ENCODE measurements around the gene ELMOD3.
"Not testable (repeated sequence)": the region's sequence is repeated elsewhere in the genome, so short reads cannot be mapped to it uniquely, and the experiment has no call there.

The ELMOD3 gene

DNA sequence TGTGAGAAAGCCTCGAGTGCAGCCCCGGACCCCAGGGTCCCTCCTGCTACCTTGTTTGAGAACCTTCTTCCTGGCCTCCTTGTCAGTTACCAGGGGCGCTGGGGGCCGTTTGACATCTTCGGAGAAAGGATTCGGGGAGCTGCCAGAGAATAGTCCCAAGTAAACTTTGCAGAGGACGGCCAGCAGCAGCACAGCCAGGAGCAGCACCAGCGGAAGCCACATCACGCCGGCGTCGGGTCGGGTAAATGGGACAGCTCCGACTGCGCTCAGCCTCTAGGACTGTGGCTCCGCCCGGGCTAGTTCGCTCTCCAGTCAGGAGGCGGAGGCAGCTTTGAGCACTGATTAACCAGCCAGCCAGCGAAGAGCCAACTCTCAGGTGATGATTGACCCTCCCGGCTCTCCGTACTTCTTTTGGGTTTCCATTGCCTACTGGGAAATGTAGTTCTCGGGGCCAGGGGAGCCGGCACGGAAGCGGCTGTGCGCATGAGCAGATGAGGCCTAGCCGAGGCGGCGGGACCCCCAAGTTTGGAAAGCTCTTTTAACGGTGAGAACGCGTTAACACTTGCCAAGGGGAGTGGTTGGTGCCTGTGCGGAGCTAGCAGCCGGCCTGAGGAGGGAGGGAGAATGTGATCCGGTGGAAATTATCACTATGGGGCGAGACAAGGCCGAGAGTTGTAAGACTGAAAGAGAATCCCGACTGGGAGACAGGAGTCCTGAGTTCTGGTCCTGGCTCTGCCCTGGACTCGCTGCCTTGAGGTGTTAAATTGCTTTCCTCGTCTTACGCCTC lies at the start of gene ELMOD3, which contains the start of gene RETSAT:
Gene ELMOD3 (plus strand): TSS at position 484 of the 787 bp plus-strand sequence. CDS start 2,430 bp downstream, outside the sequence.
Gene RETSAT (minus strand): TSS at position 243 of the 787 bp plus-strand sequence. CDS start 21 bp downstream, at position 222.
- peak; percentile 99 for DNase-seq (ENCODE audit: low spot score)
- FAIRE-seq: no peak

DNA sequence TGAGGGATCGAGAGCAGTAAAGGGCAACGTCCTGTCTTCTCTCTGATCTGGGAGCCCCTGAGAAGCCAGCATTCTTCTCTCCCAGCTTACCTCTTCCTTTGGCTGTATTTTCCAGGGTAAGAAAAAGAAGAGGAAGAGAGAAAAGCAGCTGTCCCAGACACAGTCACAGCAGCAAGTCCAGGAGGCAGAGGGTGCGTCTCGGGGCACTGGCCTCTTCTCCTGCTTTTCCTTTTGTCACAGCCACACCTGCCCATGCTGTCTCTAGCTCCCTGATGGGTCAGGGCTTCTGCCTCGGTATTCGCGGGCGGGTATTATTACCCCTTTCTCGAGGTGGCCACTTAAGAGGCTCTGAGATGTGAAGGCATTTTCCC lies 47.1 kb upstream of the ELMOD3 start:
- FAIRE-seq: no peak
- no peak for DNase-seq (ENCODE audit: low spot score)

DNA sequence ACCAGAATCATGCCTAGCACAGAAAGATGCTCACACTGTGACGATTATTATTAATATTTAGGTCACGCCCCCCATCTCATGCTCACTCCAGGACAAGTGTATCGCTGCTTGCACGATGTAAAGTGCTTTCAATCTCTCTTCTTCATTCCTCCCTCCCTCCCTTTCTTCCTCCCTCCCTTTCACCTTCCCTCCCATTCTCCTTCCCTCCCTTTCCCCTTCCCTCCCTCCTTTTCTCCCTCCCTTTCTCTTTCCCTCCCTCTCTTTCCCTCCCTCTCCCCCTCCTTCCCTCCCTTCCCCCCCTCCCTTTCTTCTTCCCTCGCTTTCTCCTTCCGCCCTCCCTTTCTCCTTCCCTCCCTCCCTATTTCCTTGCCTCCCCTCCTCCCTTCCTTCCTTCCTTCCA lies 46.4 kb upstream of the ELMOD3 start:
- DNase-seq (ENCODE audit: low spot score) (no peak), FAIRE-seq (no peak)

DNA sequence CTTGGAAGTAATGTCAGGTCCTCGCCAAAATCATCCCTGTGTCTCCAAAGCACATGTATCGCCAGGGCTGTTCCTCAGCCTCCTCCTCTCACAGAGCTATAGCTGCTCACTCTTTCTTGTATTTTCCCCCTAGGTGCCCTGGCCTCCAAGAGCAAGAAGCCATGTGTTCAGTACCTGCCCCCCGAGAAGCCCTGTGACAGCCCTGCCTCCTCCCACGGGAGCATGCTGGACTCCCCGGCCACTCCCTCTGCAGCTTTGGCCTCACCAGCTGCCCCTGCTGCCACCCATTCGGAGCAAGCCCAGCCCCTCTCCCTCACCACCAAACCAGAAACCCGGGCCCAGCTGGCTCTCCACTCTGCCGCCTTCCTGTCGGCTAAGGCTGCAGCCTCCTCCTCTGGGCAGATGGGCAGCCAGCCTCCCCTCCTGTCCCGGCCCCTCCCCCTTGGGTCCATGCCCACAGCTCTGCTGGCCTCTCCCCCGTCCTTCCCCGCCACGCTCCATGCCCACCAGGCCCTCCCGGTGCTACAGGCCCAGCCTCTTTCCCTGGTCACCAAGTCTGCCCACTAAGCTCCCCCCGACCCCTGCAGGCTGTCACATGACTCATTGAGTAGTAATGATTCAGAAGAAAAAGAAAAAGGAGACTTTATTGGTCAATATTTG lies 45.5 kb upstream of the ELMOD3 start:
- FAIRE-seq (no peak), DNase-seq (ENCODE audit: low spot score) (peak; percentile 20)

DNA sequence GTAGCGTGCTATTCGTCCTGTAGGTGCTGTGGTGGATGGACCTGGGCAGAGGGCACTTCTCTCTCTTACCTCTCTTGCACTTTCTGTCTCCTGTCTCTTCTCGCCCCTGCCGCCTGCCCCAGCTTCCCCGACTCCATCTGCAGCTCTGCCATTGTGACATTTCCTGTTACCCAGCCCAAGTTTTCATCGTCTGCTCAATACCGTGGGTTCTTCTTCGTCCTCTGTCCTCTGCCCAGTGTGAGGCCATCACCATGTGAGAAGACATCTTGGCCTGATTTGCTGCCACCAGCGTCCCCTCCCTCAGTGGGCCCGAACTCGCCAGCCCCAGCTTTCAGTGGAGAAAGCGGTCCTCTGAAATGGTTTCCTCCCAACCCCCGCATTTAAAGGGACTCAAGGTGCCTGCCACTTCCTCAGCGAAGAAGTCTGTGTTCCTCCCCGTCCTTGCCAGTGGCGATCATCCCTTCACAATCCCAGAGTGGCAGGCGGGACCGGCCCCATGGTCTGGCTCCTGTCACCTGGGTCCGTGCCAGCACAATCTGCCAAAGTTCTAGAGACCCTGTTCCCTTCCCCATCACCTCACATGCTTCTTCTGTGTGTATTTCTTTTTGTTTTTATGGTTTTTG lies 44.8 kb upstream of the ELMOD3 start:
- no peak for FAIRE-seq
- DNase-seq (ENCODE audit: low spot score): no peak

DNA sequence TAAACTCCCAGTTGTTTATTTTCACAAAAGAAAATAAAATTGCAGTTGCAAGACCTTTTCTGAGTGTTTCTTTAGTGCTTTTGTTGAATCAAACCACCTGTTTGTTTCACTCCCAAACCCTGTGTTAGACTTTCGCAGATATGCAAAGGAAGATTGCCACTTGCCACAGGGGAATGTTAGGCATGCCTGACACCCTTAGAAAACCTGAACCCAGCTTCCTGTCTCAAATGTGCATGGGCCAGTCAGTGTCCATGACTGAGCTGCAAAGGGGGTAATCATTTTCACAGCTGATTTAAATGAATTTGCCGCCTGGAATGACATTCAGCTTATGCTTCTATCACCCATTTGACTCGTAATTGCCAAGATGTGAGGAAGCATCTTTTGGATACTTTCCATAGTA lies 44.2 kb upstream of the ELMOD3 start:
- no peak for FAIRE-seq
- DNase-seq (ENCODE audit: low spot score): no peak

DNA sequence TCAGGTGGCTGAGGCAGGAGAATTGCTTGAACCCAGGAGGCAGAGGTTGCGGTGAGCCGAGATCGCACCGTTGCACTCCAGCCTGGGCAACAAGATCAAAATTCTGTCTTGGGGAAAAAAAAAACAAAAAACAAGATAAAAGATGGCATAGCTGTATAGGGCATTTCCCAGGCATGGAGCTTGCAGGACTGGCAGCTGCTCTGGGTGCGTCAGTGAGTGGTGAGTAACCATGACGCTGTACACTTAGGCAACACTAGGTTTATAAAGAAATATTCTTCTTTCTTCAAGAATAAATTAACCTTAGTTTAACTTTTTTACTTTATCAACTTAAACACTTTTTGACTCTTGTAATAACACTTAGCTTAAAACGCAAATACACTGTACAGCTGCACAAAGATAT lies 42.2 kb upstream of the ELMOD3 start:
- DNase-seq (ENCODE audit: low spot score) (no peak), FAIRE-seq (no peak)

DNA sequence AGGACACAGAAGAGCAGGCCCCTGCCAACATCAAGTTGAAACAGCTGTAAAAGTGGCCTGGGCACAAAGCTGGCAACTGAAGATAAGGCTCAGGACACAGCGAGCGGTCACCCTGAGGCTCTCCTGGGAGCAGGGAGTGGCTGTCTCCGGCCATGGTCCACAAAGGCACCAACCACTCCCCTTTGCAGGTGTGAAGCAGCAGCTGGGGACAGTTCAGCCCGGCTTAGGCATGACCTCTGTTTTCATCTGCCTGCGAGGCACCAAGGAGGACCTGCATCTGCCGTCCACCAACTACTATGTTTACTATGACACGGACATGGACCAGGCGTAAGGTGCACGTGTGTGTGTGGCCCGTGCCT lies 39.7 kb upstream of the ELMOD3 start:
- no peak for DNase-seq (ENCODE audit: low spot score)
- no peak for FAIRE-seq

DNA sequence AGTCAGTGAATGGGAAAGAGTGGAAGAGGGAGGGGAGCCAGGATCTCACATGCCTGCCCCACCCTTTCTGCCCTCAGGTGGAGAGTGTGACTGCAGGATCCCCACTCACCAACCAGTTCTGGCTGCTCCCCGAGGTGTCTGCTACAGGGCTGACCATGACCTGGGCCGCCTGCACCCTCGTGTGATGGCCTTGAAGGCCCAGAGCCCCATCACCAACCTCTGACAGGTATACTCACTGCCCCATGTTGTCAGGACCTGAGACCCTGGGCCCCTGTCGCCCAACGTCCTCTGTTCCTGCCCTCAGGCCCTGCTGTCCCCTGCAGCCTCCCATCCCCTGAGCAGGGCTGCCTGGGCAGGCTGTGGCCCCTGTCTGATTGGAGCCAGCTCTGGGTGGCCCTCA lies 38.6 kb upstream of the ELMOD3 start:
- DNase-seq (ENCODE audit: low spot score); FAIRE-seq: not testable (repeated sequence)

DNA sequence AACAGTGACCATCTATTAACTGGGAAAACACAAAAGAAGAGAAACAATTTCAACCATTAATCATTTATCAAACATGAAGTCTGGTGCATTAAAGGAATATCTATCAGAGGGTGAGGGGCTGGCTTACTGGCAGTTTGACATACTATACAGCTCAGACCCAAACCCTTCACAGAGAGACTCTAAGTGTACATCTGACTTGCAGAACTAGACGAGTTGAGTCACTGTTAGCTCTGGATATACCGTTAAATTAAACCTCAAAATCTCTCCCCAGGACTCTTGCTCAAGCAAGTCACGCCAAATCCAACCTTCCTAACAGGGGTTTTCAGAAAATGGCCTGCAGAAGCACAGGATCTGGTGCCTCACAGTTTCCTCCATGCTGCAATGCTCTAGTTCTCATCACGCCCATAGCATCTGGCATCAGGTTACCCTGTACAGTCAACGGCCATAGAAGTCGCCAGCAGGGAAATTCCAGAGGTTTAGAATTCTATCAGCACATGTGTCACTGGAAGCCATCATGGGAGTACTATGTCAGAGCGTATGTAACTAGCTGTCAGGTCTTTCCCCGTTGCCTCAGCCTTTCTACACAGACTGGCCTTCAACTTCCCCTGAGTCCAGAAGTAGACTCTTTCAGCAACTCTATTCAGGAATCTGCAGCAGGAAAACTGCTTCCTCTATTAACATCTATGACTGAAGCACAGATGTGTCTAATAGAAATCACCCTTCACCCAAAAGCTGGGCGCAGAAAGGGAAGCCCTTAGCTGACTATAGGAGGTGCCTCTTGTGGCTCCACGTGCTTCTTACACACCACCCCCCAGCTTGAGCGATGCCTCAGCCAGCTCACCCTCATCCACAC lies 36.1 kb upstream of the ELMOD3 start:
- DNase-seq (ENCODE audit: low spot score): no peak
- no peak for FAIRE-seq

DNA sequence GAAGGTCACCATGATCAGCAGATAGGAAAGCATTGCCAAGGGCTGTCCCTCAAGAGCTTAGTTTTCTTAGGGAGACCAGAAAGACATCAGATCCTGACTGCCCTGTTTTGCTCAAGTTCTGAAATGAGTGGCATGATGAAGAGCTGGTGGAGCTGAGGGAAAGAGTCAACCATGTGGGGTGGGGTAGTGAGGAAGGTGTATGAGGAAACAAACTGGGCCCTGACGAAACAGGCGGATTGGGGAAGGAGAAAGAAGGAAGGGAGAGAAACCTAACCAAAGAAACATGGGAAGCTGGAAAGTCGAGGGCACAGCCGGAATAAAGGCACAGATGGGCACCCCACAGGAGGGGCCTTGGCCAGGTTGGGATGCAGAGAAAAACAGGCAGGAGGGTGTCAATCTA lies 34.8 kb upstream of the ELMOD3 start:
- DNase-seq (ENCODE audit: low spot score) (no peak), FAIRE-seq (no peak)

DNA sequence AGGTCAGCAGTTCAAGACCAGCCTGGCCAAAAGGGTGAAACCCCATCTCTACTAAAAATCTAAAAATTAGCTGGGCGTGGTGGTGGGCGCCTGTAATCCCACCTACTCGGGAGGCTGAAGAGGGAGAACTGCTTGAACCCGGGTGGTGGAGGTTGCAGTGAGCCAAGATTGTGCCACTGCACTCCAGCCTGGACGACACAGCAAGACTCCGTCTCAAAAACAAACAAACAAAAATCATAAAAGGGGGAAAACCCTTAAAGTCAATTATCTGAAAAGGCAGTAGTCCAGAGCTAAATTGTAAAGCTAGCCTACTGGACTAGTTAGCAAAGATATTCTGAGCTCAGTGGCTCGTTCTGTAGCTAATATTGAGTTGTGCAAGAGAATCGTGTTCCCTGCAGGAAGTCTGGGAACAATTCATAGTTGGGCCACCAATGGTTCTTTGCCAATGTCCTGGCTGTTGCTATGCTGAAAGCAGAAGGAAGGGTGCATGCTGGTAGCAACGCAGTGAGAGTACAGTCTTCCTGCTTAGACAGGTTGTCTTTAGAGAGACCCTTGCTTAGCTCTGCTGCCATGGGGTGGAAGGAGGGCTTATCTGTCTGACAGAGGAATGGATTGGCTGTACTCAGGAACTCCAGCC lies 31.1 kb upstream of the ELMOD3 start:
- DNase-seq (ENCODE audit: low spot score) (no peak), FAIRE-seq (no peak)

DNA sequence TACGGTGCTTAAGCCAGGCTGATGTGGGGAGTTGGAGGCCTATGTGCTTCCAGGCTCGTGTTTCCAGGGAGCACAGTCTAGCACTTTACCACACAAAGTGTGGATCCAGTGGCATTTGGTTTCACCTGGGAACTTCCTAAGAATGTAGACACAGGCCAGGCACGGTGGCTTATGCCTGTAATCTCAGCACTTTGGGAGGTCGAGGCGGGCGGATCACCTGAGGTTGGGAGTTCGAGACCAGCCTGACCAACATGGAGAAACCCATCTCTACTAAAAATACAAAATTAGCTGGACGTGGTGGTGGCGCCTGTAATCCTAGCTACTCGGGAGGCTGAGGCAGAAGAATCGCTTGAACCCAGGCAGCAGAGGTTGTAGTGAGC lies 30.6 kb upstream of the ELMOD3 start:
- DNase-seq (ENCODE audit: low spot score); FAIRE-seq: not testable (repeated sequence)

DNA sequence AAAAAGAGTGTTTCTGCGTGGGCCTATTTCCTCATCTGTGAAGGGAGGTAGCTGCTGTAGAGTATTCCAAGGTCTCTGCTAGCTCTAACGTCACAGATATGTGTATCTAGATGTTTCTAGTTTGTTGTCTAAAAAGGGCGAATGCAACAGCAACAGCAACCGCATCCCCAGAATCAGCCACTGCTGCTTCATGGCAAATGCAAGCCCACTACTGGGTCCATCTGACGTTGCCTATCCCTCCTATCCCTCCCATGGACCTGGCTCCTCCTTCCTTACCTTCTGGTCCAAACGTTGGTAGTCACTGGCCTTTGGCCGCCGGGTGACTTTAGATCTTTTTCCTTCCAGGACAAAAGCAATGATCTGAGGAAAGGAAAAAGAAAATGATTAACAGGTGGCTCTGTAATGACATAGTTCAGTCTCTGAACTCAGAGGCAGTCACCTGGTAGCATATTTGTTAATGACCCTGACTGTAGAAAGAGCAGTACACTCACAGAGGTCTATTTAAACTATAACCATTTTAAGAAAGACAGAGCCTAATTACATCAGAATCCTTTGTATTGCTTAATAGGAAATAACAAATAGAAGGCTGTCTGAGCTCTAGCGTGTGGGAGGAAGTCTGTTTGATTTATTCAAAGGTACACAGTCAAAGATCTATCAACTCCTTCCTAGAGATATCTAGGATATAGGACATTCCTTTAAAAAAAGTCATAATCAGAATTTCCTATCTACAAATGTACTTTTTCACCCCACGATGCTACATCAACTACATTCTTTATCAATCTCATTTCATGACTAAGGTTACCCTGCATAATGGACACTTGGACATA lies 29.7 kb upstream of the ELMOD3 start:
- FAIRE-seq (no peak), DNase-seq (ENCODE audit: low spot score) (no peak)

DNA sequence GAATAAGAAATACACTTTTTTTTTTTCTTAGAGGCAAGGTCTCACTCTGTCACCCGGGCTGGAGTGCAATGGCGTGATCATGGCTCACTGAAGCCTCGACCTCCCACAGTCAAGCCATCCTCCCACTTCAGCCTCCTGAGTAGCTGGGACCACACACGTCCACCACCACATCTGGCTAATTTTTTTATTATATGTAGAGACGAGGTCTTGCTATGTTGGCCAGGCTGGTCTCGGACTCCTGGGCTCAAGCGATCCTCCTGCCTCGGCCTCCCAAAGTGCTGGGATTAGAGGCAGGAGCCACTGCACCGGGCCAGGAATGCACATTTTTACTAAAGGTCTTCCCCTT lies 29.1 kb upstream of the ELMOD3 start:
- no peak for DNase-seq (ENCODE audit: low spot score)
- FAIRE-seq: no peak

DNA sequence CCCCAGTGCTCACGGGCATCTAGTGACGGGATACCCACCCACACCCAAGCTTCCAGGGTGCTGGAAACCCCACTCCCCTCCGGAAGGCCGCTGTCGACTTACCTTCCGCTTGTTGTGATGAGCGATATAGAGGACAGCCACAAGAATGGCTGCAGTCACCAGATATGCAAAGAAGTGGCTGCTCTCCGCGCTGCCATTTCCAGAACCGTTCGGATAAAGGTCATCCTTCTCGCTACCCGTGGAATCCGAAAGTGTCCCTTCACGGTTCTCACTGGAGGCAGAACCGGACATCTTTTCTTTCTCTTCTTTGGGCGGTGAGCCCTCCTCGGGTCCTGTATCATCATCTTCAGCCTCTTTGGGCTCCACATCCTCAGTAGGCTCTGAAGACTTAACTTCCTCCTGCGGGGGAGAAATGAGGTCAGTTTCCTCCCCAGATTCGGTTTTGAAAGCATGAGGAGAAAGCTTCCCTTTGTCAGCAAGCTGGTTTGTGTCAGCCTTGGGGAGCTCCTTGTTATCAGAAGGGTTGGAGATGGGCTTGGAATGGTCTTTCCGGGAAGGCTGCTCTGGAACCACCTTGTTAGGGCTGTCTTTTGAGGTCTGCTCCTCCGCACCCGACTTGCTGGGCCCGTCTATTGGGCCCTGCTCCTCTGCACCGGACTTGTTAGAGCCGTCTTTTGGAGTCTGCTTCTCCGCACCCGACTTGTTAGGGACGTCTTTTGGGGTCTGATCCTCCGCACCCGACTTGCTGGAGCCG lies 28.0 kb upstream of the ELMOD3 start:
- DNase-seq (ENCODE audit: low spot score): no peak
- FAIRE-seq: no peak

DNA sequence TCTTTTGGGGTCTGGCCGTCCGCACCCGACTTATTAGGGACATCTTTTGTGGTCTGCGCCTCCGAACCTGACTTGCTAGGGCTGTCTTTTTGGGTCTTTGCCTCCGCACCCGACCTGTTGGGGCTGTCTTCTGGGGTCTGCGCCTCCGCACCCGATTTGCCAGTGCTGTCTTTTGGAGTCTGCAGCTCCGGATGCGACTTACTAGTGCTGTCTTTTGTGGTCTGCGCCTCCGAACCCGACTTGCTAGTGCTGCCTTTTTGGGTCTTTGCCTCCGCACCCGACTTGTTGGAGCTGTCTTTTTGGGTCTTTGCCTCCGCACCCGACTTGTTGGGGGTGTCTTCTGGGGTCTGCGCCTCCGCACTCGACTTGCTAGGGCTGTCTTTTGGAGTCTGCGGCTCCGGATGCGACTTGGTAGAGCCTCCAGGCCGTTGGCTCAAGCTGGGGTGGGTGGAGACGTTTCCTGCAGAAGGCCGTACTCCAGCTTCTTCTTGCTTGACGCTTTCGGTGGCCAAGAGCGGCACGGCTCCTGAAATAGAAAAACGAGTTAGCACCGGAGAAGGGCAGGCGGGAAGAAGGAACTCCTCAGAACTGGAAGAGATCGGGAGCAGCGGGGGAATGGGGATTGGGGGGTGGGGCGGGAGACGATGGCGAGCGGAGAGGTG lies 27.3 kb upstream of the ELMOD3 start:
- FAIRE-seq (no peak), DNase-seq (ENCODE audit: low spot score) (peak; percentile 46)

DNA sequence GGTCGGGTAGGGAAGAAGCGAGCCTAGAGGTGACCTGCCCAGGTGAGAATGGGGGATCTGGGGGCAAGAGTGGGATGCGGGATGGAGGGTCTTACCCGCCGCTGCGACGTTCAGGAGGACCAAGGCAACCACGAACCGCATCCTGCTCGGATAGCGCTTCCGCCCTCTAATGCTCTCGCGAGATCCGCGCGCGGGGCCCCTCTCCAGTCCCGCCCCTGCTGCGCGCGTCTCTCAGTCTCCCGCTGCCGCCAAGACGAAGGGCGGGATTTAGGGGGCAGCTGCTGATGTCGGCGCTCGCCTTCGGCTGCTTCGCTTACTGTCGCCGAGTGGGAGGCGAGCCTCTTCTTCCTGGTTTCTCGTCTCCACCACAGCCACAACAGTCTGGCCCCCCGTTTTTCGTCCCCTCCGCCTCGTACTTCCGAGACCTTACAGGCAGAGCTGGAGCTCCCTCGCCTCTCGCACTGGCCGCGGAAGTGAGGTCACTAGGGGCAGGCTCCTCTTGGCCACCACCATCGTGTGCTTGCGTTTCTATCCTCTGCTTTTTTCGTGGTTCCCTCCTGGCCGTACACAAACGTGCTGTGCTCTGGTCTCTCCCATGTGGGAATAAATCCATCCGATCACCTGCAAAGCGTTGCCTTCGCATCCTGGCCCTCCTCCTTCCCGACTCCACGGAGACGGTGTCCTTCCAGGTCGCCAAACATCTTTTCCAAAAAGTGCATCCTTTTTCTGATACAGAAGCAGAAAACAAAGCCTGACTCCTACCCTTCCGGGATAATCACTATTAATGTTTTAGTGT lies 26.5 kb upstream of the ELMOD3 start, which contains the start of gene TGOLN2:
Gene TGOLN2 (minus strand): TSS at position 168 of the 796 bp plus-strand sequence. CDS start 27 bp downstream, at position 141.
- FAIRE-seq: no peak
- DNase-seq (ENCODE audit: low spot score): peak; percentile 98
